NCI-H2196 treated with DMSO at 0.1 percent for 48 hours (cell line): ENCODE results near the gene CD248.

Experiments
- DNase-seq: peaks from one replicate; lab custom pipeline; 2025; ENCODE audit not compliant: unreplicated experiment; lab: John Stamatoyannopoulos, UW

Gene CD248

GRCh38 chr11:66289548-66290329 is 27.1 kb downstream of the CD248 start:
- no peak for DNase-seq

DNA sequence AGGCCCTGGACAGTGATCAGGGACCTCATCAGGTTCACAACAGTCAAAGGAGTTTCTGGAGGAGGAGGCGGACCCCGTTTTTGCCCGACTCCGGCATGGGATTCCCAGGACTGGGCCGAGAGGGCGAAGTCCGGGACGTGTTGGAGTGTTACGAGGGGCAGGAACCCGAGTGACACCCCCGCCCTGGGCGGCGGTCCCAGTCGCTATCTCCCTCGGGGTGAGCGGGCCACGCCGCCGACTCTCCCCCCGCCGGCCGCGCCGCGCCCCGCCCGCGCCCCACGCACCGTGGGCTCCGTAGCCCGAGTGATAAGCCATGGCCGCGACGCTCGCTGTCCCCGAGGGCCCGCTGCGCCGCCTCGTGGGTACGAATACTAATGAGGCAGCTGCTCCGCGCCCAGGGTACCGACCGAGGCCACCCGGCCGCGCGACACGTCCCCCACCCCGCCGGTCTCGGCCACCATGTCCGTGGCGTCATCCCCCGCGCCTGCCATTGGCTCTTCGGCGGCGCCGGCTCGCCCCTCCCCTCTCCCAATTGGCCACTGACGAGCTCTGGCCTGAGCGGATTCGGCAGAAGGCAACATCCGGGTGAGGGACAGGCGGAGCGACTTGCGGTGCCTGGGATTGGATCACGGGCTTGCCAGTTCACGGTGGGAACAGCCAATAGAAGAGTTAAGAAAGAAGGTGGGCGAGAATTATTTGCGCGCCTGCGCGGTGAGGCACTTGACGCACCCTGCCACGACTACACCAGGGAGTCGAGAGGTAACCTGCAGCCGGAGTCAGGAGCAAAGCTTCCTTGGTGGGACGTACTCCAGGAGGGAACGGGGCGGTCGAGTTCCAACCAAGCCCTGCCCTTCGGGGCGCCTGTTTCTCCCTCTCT is 27.9 kb downstream of the CD248 start, which contains the start of gene YIF1A:
YIF1A (minus strand) TSS at position 473 of the 877 bp plus-strand sequence; CDS start at position 315, 158 bp downstream.
- peak; percentile 98 for DNase-seq

- no peak for DNase-seq
Observed at GRCh38 chr11:66287889-66288670, 28.8 kb downstream of the CD248 start.

- no peak for DNase-seq
Observed at GRCh38 chr11:66287211-66287888, 29.5 kb downstream of the CD248 start.

DNA sequence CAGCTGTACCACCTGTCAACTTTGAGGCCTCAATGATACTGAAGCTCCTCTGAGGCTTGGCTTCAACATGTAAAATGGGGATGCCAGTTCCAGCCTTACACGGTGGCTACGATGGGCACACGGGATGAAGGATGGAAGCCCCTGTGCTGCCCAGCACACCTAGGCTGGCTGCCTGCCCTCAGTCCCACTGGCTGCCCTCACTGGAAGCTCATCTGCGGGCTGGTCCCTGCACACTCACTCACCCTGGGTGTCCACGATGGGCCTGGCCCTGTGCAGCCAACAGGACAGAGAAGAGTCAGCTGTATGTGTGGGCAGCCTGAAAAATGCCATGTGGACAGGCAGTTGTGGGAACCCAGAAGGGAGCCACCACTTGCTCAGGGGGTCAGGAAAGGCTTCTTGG is 30.1 kb downstream of the CD248 start:
- DNase-seq, result no peak

GRCh38 chr11:66285250-66285947 is 31.4 kb downstream of the CD248 start:
- no peak for DNase-seq

- no peak for DNase-seq
Observed at GRCh38 chr11:66284526-66285078, 32.2 kb downstream of the CD248 start.

DNA sequence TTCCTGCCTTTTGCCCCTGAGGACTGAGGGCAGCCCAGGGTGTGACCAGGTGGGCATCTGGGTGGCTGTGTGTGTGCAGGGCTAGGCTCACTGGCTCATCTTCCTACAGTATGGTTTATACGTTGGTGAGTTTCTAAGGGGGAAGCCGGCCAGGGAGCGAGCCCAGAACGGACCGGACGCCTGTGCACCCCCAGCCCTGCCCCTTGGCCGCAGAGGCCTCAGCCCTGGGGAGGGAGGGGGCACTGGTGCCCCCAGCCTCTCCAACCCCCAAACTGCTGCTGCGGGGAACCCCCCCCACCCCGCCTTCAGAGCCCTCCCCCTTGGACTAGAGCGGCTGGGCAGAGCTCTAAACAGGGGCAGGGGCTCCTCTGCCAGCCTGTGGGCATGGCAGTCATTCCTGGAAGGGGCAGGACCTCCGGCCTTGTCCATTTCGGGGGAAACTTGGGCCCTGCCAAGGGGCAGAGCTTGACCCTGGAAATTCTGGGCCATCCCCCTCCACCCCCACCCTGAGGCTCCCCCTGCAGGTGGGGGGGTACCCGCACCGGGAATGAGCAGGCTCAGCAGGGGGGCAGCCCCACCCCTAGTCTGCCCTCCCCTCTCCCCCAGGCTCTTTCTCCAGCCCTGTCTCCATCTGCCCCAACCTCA is 33.3 kb downstream of the CD248 start:
- no peak for DNase-seq

DNA sequence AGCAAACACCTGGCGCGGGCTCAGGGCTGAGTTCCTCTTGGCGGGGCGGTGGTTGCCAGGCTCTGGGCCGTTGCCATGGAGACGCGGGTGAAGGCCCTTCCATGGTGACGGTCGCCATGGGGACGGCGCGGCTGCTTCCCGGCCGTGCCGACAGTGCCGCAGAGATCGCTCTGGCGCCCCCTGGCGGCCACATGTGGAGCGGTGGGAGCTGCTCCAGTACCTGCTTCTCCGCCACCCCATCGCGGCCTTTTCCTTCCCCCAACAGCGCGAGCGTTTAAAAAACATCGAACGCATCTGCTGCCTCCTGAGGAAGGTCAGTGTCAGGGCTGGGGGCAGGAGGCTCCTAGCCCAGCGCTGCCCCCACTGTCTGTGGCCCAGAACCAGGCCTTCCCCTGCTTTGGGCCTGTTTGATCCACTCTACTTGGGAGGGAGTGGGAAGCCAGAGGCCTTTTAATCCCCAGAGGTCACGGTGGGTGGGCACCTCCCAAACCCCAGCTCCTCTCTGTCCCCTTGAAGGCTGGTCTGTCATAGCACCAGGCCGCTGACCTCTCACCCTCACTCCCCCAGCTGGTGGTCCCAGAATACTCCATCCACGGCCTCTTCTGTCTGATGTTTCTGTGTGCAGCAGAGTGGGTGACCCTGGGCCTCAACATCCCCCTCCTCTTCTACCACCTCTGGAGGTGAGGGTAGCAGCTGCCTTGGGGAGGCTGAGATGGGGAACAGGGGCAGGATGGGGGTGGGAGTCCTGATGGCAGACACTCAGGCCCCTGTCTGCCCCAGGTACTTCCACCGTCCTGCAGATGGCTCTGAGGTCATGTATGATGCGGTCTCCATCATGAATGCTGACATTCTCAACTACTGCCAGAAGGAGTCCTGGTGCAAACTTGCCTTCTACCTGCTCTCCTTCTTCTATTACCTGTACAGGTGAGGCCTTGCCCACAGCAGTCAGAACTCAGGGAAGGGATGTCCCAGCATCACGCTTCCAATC is 34.1 kb downstream of the CD248 start:
- peak; percentile 94 for DNase-seq

DNA sequence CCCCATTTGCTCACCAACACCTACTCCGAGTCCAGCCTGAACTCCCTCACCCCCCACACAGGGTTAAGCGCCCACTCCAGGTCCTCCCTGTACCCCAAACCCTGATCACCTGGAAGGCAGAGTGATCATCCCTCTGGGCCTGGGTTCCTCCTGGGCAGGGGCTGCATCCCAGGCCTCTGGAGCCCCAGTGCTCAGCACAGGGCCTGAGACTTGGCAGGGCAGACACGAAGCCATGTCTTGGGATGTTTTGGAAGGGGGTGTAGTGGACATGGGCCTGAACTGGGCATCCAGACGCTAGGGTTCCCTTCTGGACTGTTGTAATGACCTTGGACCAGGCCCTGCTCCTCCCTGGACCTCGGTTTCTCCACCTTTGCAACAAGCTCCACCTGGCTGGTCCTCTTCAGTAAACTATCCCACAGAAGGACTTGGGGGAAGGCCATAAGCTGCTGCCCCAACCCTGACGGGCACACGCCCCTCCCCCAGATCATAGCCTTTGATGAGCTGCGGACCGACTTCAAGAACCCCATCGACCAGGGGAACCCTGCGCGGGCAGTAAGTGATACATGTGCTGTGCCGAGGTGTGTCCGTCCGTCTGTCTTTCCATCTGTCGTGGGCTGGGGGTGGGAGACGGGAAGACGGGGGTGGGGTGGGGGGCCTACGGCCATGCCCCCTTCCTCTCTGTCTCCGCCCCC is 34.9 kb downstream of the CD248 start:
- DNase-seq, result no peak

DNA sequence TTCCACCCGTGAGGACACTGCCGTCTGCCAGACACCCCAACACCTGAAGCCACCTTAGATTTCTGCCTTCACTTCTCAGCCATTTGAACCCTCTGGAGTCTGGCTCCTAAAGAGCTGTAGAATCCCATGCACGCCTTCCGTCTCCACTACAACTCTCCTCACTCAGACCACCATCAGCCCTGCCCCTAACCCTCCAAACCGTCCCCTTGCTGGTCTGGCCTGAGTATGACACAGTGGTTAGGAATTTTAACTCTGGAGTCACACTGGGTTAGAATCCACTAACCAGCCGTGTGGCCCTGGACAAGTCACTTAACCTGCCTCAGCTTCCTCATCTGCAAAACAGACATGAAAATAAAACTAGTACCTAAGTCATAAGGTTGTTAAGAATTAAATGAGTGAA is 35.8 kb downstream of the CD248 start:
- no peak for DNase-seq

- DNase-seq, result no peak
Observed at GRCh38 chr11:66280428-66280827, 36.4 kb downstream of the CD248 start.

- no peak for DNase-seq
Observed at GRCh38 chr11:66279092-66279734, 37.6 kb downstream of the CD248 start.

- DNase-seq, result no peak
Observed at GRCh38 chr11:66278363-66279091, 38.3 kb downstream of the CD248 start.

DNA sequence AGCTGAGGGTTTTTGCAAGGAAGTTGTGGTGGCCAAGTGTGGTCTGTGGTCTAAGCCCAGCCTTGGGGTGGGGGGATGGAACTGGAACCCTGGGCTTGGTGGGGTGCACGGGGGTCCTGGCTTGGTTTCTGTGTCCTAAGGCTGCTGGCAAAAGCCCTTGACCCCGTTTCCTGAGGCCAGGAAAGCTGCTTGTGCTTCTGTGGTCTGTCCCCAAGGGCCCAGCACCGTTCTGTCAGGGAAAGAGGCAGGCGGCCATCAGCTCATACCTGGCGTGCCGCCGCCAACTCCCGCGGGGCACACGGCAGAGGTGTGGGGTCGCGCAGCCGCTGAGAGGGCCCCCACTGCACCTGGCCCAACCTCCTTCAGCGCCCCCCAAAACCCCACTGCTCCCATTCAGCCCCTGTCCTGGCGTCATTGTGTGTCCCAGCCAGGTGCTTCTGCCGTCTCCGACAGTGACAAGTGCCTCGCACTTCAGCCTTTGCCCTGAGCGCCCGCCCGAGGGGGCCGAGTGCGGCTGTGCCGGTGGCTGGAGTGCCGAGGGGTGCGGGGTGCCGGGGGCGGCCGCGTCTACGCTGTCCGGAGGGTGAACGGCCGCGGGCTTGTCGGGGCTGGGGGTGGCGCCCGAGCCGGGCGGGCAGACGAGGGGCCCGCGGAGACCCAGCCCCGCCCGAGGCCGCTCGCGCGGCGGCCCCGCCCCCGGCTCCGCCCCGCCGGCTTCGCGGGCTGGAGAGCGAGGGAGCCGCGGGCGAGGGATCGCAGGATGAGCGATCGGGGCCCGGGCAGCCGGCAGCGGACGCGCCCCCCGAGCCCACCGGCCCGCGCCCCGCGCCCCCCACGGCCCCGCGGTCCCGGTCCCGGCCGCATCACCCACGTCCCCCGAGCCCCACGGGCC is 39.1 kb downstream of the CD248 start, which contains the start of gene CNIH2:
CNIH2 (plus strand) TSS at position 705 of the 892 bp plus-strand sequence. CDS start 282 bp downstream, outside the sequence.
- no peak for DNase-seq
